Hepatocyte (in vitro differentiated cells): ENCODE results near the gene OPCML.

ENCODE experiments used
- CTCF ChIP-seq: fragments of 200-600 bp; sonication (generic); IDR thresholded peaks from 2 replicates; pipeline ENCODE4 v1.5.1; 2016; ENCODE audit warnings: antibody characterized with exemption, mild to moderate bottlenecking; ENCODE audit not compliant: poor library complexity
- EZH2 ChIP-seq: fragments of 200-600 bp; sonication (generic); IDR thresholded peaks from 2 replicates; pipeline ENCODE4 v1.6.1; 2016; ENCODE audit warnings: antibody characterized with exemption, mild to moderate bottlenecking, borderline replicate concordance
- EZH2phosphoT487 ChIP-seq: fragments of 200-600 bp; sonication (generic); IDR thresholded peaks from one replicate; pipeline ENCODE4 v1.6.1; 2018; ENCODE audit warnings: antibody characterized with exemption, mild to moderate bottlenecking, low read depth, moderate library complexity; ENCODE audit not compliant: unreplicated experiment, severe bottlenecking

- TF ChIP-seq CTCF (no peak), EZH2phosphoT487 (no peak), EZH2 (no peak)
Measured at GRCh38 chr11:133258751-133259150, 273.6 kb downstream of the OPCML start.
